WTC11 (cell line): Measurements from ENCODE around the gene SPIRE1.

Experiments
- CTCF ChIP-seq: fragments of 200-600 bp; IDR thresholded peaks from 2 replicates; pipeline ENCODE4 v1.8.0; 2022; ENCODE audit warnings: antibody characterized with exemption
- E2F5 ChIP-seq: sonication (generic); formaldehyde crosslinking; IDR thresholded peaks from 2 replicates; pipeline ENCODE4 v1.8.1; 2022; ENCODE audit warnings: mild to moderate bottlenecking, moderate library complexity, missing genetic modification reagents
- MAX ChIP-seq: sonication (generic); formaldehyde crosslinking; IDR thresholded peaks from 2 replicates; pipeline ENCODE4 v1.8.0; 2022; ENCODE audit warnings: mild to moderate bottlenecking, missing genetic modification reagents
- TEAD1 ChIP-seq: sonication (generic); formaldehyde crosslinking; IDR thresholded peaks from 2 replicates; pipeline ENCODE4 v1.8.0; 2022; ENCODE audit warnings: mild to moderate bottlenecking, missing genetic modification reagents
- USF2 ChIP-seq: sonication (generic); formaldehyde crosslinking; IDR thresholded peaks from 2 replicates; pipeline ENCODE4 v1.8.1; 2023; ENCODE audit warnings: mild to moderate bottlenecking, missing genetic modification reagents, moderate library complexity
- ZMAT4 ChIP-seq: fragments of 250-450 bp; sonication (Bioruptor Pico); IDR thresholded peaks from 2 replicates; pipeline ENCODE4 v1.9.0; 2021; ENCODE audit warnings: mild to moderate bottlenecking
- ZNF121 ChIP-seq: sonication (generic); formaldehyde crosslinking; IDR thresholded peaks from 2 replicates; pipeline ENCODE4 v1.8.0; 2023; ENCODE audit warnings: missing genetic modification reagents

- TF ChIP-seq CTCF (no peak), ZMAT4 (CRISPR knock-in tag) (no peak), ZNF121 (CRISPR knock-in tag) (peak; percentile 87; the same call in 1 of the 2 replicates), TEAD1 (CRISPR knock-in tag) (no peak), USF2 (CRISPR knock-in tag) (no peak), E2F5 (CRISPR knock-in tag) (no peak), MAX (CRISPR knock-in tag) (no peak)
These were observed 675 bp upstream of the SPIRE1 start for GRCh38 chr18:12658426-12659138.
